ENCODE results near the gene DPP4. TPM values are rescaled to one million over a fixed set of nuclear protein-coding genes. Genes with fewer than 3 reads are reported as not detected.

DPP4 gene
- total and polyA plus RNA-seq, 2 donors (not counting 3 experiments of a cell fraction or from before 2014, with no cell fraction given) = 0.84 to 6.2 TPM

GRCh38 chr2:161975062-161975812, 98.8 kb downstream of the DPP4 start:
- POLR2A ChIA-PET = no interaction called here

More at GRCh38 chr2:161975062-161975812, 98.8 kb downstream of the DPP4 start:
- H3K79me2 ChIP-seq (ENCODE audit: control insufficient read depth, insufficient read depth, low read length) = no peaks in the 10 kb centered on the region
- intact Hi-C loops (cut with micrococcal nuclease) (no loop called here), dilution Hi-C loops (cut with MboI; ENCODE audit: extremely low pct_ligation_motif_present, low sequenced_read_pairs) (no loop called here)
- TF ChIP-seq GATA2 (IDR thresholded peaks at IDR 0.05; ENCODE audit: insufficient read depth, insufficient read length, low read depth, low read length) (no peak), JUN (IDR thresholded peaks at IDR 0.05; ENCODE audit: borderline replicate concordance, insufficient read depth, insufficient read length, low read depth) (no peak), MYC (IDR thresholded peaks at IDR 0.05; ENCODE audit: low read depth, low read length) (no peak), FOS (IDR thresholded peaks at IDR 0.05; ENCODE audit: borderline replicate concordance, insufficient read depth, low read length) (no peak), POLR2AphosphoS5 (IDR thresholded peaks at IDR 0.05; ENCODE audit: insufficient read depth, low read depth, low read length) (no peak), MAX (IDR thresholded peaks at IDR 0.05; ENCODE audit: insufficient read depth, insufficient read length) (no peak), EZH2 (IDR thresholded peaks at IDR 0.05; ENCODE audit: borderline replicate concordance, low read depth, low read length, severe bottlenecking) (no peak), POLR2A (IDR thresholded peaks at IDR 0.05; ENCODE audit: low read depth, low read length) (no peak)
- TF ChIP-seq, protein P1, sequence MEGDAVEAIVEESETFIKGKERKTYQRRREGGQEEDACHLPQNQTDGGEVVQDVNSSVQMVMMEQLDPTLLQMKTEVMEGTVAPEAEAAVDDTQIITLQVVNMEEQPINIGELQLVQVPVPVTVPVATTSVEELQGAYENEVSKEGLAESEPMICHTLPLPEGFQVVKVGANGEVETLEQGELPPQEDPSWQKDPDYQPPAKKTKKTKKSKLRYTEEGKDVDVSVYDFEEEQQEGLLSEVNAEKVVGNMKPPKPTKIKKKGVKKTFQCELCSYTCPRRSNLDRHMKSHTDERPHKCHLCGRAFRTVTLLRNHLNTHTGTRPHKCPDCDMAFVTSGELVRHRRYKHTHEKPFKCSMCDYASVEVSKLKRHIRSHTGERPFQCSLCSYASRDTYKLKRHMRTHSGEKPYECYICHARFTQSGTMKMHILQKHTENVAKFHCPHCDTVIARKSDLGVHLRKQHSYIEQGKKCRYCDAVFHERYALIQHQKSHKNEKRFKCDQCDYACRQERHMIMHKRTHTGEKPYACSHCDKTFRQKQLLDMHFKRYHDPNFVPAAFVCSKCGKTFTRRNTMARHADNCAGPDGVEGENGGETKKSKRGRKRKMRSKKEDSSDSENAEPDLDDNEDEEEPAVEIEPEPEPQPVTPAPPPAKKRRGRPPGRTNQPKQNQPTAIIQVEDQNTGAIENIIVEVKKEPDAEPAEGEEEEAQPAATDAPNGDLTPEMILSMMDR (IDR thresholded peaks at IDR 0.05; ENCODE audit: extremely low read depth in 1 of 2, insufficient read depth in 1 of 2, low read depth in 1 of 2, low read length in 2 of 2) = no peak
- peaks cover 4% of the 10 kb centered on the region for H3K4me1 ChIP-seq (ENCODE audit: control insufficient read depth, extremely low read depth, insufficient read depth, low read length)
- no TSS peak for BruUV-seq (replicated peaks)
- no peaks in the 10 kb centered on the region for H3K27me3 ChIP-seq (ENCODE audit: control insufficient read depth in 2 of 2, insufficient read depth in 2 of 2, low read length in 2 of 2)
- no peaks in the 10 kb centered on the region for H3K36me3 ChIP-seq (ENCODE audit: control insufficient read depth in 2 of 2, extremely low read depth in 1 of 2, insufficient read depth in 2 of 2, low read length in 2 of 2)
- CTCF ChIA-PET = no interaction called here
- no peak overlapping the region for H2AFZ ChIP-seq (ENCODE audit: low read depth, low read length)
- DNase-seq (ENCODE audit: low read depth, low spot score) (no peak), FAIRE-seq (no peak)
- H3K9me3 ChIP-seq (replicated peaks; ENCODE audit: control insufficient read depth, insufficient read depth, low read length) = no peaks in the 10 kb centered on the region
- no peak overlapping the region for H3K4me3 ChIP-seq (replicated peaks in 1 of 3; ENCODE audit: insufficient read depth in 1 of 3, low read depth in 1 of 3, low read length in 3 of 3)
- no peaks in the 10 kb centered on the region for H4K20me1 ChIP-seq (replicated peaks; ENCODE audit: control insufficient read depth, extremely low read depth, insufficient read depth, low read length)
- no peaks in the 10 kb centered on the region for H3K9me1 ChIP-seq (replicated peaks; ENCODE audit: control insufficient read depth, extremely low read depth, insufficient read depth, low read length)
- H3K27ac ChIP-seq (ENCODE audit: insufficient read depth, low read depth, low read length) = no peak overlapping the region
- H3K9ac ChIP-seq (replicated peaks; ENCODE audit: extremely low read depth, insufficient read depth, low read length) = no peak overlapping the region
- H3K4me2 ChIP-seq (ENCODE audit: insufficient read depth, low read length) = no peak overlapping the region
